NCI-H526 (cell line): ENCODE measurements around the gene AMFR.
"Not testable (repeated sequence)": the region's sequence is repeated elsewhere in the genome, so short reads cannot be mapped to it uniquely, and the experiment has no call there.

Experiments used
- DNase-seq, 2 experiments: peaks; one replicate each; lab custom pipeline; 2025; lab: John Stamatoyannopoulos, UW

Gene AMFR

DNA sequence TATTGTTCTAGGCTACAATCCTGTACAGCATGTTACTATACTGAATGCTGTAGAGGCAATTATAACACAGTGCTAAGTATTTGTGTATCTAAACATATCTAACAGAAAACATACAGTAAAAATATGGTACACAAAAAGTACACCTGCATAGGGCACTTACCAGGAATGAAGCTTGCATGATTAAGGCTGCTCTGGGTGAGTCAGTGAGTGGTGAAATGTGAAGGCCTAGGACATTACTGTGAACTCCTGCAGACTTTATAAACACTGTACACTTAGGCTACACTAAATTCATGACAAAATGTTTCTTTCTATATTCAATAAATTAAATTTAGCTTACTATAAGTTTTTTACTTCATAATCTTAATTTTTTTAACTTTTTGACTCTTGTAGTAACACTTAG, 37.1 kb downstream of the AMFR start:
- DNase-seq: no peak

- DNase-seq: no peak
Measured at GRCh38 chr16:56387396-56387795, 37.9 kb downstream of the AMFR start.

GRCh38 chr16:56384074-56384721, 41.1 kb downstream of the AMFR start:
- no peak for DNase-seq

DNA sequence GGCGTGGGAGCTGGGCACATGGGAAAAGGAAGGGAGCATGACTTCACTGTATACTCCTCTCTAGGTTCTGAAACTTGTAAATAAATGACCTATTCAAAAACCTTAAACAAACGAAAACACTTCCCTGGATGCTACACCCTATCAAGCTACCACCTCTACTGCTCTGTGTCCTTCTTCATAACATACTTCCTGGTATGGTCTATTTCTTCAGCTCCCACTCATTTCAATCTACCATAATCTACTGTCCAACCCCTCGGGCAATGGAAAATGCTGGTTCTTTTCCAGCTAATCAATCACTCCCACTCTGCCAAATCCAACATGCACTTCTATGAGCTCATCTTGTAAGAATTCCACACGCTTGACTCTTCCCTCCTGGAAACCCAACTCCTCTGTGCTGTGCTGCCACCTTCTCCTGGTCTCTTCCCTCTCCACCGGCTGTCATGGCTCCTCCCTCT, 42.4 kb downstream of the AMFR start:
- DNase-seq: no peak

GRCh38 chr16:56382459-56382858, 42.9 kb downstream of the AMFR start:
- no peak for DNase-seq

GRCh38 chr16:56380778-56381485, 44.4 kb downstream of the AMFR start:
- not testable (repeated sequence) for DNase-seq

GRCh38 chr16:56379044-56379443, 46.3 kb downstream of the AMFR start:
- DNase-seq: not testable (repeated sequence)

- not testable (repeated sequence) for DNase-seq
Measured at GRCh38 chr16:56375792-56376191, 49.6 kb downstream of the AMFR start.

DNA sequence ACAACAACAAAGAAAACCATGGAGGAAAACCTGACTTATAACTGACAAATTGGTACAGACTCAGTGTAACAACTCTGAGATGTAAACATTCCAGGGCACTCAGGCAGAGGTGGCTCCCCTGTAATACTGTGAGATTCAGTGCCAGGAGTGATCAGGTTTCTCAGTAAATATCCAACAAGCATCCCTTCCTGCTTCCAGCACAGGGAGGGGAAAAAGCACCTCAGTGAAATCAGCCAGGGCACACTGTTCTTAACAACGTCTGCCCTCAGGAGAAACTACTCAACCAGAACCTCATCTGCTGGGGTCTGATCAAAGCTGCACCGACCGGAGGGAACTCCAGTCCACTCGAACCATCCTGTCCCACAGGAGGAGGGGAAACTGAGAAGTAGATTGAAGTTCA, 52.3 kb downstream of the AMFR start:
- peak in 1 of 2 experiments; percentile 4 for DNase-seq

- DNase-seq: no peak
Measured at GRCh38 chr16:56372013-56372634, 53.2 kb downstream of the AMFR start.

DNA sequence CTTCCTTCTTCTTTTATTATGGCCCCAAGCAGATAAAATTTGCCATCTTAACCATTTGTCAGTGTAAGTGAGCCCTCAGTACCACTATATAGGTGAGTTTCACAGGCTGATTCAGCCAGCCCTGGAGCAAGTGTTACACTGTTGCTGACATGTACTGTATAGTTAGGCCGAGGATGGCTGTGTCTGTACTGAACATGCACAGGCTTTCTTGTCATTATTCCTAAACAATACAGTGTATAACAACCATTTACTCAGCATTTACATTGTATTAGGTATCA, 53.7 kb downstream of the AMFR start:
- no peak for DNase-seq

DNA sequence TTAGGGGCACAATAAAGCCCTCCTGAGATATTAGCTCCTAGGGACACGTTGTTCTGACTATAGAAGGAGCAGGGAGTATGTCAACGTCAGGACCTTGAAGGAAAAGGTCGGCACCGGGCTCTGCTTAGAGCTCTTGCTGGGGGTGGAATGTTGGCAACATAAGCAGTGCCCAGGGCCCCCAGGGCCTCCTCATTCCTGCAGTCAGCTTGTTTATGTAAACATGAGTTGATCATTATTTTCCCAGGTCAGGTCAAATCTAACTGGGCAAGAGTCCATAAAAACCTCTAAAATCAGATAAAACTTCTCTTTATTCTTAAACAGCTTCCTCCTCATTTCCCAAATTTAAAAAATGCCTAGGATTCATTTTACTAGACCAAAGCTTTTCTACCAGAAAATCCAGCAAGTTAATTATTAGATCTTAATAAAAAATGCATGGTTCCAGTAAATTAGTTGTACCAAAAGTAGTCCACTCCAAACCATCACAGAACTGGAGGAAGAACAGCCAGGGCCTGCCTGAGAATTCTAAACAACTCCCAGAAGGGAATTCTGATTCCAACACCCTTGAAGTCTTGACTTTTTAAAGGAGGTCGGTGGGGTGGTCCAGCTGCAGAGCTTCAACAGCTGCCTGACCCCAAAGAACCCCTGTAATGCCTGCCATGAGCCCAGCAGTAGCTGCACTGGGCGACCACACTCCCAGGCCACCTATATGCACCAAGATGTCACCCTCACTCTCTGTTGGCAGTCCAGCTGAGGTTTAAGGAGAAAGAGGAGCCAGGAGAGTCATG, 54.3 kb downstream of the AMFR start:
- no peak for DNase-seq

DNA sequence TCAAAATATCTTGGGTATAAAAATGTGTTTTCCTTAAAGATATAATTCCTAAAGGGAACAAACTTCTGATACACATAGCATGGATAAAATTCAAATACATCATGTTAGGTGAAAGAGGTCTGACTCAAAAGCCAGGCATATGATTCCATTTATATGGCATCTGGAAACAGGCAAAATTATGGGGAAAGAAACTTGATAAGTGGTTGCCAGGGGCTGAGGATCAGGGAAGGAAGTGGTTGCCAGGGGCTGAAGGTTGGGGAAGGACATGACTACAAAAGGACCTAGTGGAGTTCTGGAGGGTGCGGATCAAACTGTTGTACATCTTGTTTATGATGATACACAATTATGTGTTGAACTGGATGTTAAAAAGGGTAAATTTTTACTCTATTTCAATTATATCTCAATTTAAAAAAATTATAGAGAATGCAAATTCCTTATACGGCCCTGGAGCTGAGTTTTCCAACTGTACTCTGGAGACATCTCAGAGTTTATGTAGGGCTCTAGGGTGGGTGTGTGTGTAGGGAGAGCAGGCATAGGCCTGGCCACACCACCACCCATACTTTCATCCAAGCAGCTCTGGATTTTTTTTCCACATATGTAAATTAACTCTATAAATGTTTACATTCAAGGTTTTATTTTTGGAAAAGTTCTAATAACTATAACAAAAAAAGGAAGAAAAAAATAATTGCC, 55.0 kb downstream of the AMFR start:
- no peak for DNase-seq

- DNase-seq: no peak
Measured at GRCh38 chr16:56369202-56369601, 56.1 kb downstream of the AMFR start.

GRCh38 chr16:56368545-56368944, 56.8 kb downstream of the AMFR start:
- DNase-seq: no peak

DNA sequence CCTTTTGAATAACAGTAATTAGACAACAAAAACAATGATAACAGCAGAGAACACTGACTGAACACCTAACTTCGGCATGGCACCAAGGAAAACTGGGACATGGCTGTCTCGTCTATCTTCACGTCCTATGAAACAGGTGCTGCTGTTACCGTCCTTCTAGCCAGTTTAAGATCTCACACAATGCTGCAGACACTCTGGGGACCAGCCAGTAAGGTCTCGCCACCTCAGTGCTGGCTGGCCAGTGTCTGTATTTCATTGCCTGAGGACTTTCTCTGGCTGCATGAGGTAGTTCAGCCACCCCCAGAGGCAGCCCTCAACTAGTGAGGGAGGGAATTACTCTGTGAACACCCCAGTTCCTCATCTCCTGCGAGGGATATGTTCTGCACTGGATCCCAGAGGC, 57.6 kb downstream of the AMFR start:
- no peak for DNase-seq

GRCh38 chr16:56366945-56367344, 58.4 kb downstream of the AMFR start:
- no peak for DNase-seq

- DNase-seq: no peak
Measured at GRCh38 chr16:56365552-56365951, 59.8 kb downstream of the AMFR start.

- no peak for DNase-seq
Measured at GRCh38 chr16:56364865-56365264, 60.5 kb downstream of the AMFR start.

DNA sequence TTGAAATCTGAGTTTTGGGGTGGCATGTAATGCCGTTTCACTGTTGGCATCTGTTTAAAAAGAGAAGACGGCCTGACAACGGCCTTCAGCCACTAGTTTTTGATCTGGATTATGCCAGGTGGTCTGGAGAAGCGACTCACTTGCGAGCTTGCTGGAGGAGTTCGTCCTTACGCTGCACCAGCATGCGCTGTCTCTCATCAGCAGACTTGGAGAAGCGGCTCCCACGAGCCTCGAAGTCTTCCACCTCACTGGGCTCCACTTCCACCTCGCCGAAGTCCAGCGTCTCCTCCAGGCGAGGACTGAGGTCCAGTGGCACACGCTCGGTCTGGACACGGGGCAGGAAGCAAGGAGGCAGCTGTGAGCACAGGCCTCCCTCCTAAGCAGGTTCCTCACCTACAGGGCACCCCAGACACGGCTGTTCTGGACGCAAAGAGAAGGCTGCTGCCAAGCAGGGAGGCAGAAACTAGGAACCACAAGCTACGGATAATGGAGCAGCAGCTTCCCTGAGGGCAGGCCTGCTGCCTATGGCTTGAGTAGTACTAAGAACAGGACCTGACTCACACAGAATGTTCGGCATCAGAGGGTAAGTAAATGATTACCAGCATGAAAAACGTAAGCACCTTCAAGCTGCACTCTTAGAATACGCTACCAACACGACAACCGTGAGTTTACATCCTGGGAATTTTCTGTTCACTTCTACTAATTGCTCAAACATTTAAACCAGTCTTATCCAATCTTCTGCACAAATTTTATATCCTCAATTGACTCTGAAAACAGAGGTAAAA, 61.4 kb downstream of the AMFR start:
- no peak for DNase-seq

- DNase-seq: no peak
Measured at GRCh38 chr16:56363181-56363716, 62.1 kb downstream of the AMFR start.
